CD14-positive monocyte (primary cell): Measurements from ENCODE around the gene SDK1. TPM values are rescaled to one million over a fixed set of nuclear protein-coding genes. Genes with fewer than 3 reads are reported as not detected.

ENCODE experiments used
- DNase-seq, 3 donors: peaks; one replicate each; pipeline ENCODE4 v3.0.0-alpha.2; 2011 to 2022
- H2AFZ ChIP-seq: 2 replicates; pipeline ENCODE4 v1.6.0; 2012; ENCODE audit warnings: mild to moderate bottlenecking, low read depth, low read length, inconsistent platforms; ENCODE audit not compliant: insufficient read depth, poor library complexity, severe bottlenecking
- H3K27ac ChIP-seq, 2 donors: 1 replicate in 1 of 2; 2 replicates in 1 of 2; pipeline ENCODE4 v1.5.1; 2012 to 2013; ENCODE audit warnings: low read length in 2 of 2, control low read depth in 1 of 2, inconsistent platforms in 1 of 2, low read depth in 1 of 2, mild to moderate bottlenecking in 1 of 2
- H3K27me3 ChIP-seq, 2 donors: one replicate each; pipeline versions ENCODE4 v1.6.0 to v1.6.1; 2011 to 2013; ENCODE audit warnings: low read length in 2 of 2; ENCODE audit not compliant: control insufficient read depth in 2 of 2, insufficient read depth in 2 of 2
- H3K36me3 ChIP-seq, 2 donors: replicated peaks in 1 of 2; 1 replicate in 1 of 2; 2 replicates in 1 of 2; pipeline versions ENCODE4 v1.5.1 to v1.6.1; 2012 to 2013; ENCODE audit warnings: low read length in 2 of 2, control low read depth in 1 of 2, inconsistent platforms in 1 of 2, mild to moderate bottlenecking in 1 of 2; ENCODE audit not compliant: insufficient read depth in 2 of 2, control insufficient read depth in 1 of 2
- H3K4me1 ChIP-seq, 2 donors: 1 replicate in 1 of 2; 2 replicates in 1 of 2; pipeline versions ENCODE4 v1.5.1 to v1.6.1; 2012 to 2013; ENCODE audit warnings: low read length in 2 of 2, control low read depth in 1 of 2, inconsistent platforms in 1 of 2, mild to moderate bottlenecking in 1 of 2, moderate library complexity in 1 of 2; ENCODE audit not compliant: insufficient read depth in 2 of 2, control insufficient read depth in 1 of 2
- H3K4me2 ChIP-seq: replicated peaks from 2 replicates; pipeline ENCODE3; 2012; ENCODE audit warnings: low read length, moderate library complexity, mild to moderate bottlenecking; ENCODE audit not compliant: poor library complexity, severe bottlenecking; ENCODE audit errors: extremely low read depth
- H3K4me3 ChIP-seq, 3 experiments: fragments of 200-600 bp in 1 of 3; sonication (generic) in 1 of 3; replicated peaks in 1 of 3; 1 replicate in 2 of 3; 2 replicates in 1 of 3; pipeline ENCODE4 v1.5.1; 2011 to 2013; ENCODE audit warnings: low read length in 3 of 3, mild to moderate bottlenecking in 3 of 3, control low read depth in 2 of 3, low read depth in 2 of 3, inconsistent platforms in 1 of 3, moderate library complexity in 1 of 3
- H3K79me2 ChIP-seq: 2 replicates; pipeline ENCODE4 v1.6.0; 2012; ENCODE audit warnings: mild to moderate bottlenecking, control low read depth, inconsistent platforms, low read length, moderate library complexity; ENCODE audit not compliant: insufficient read depth
- H3K9ac ChIP-seq: 2 replicates; pipeline ENCODE4 v1.6.0; 2017; ENCODE audit warnings: low read length, mild to moderate bottlenecking; ENCODE audit not compliant: insufficient read depth, poor library complexity, severe bottlenecking
- H3K9me3 ChIP-seq, 2 donors: replicated peaks in 1 of 2; 1 replicate in 1 of 2; 2 replicates in 1 of 2; pipeline versions ENCODE4 v1.5.1 to v1.6.1; 2012 to 2013; ENCODE audit warnings: low read length in 2 of 2, control low read depth in 1 of 2; ENCODE audit not compliant: control insufficient read depth in 1 of 2, insufficient read depth in 1 of 2
- H4K20me1 ChIP-seq: 2 replicates; pipeline ENCODE4 v1.6.0; 2012; ENCODE audit warnings: mild to moderate bottlenecking, low read length, control low read depth, moderate library complexity; ENCODE audit not compliant: insufficient read depth
- H3K27ac Mint-ChIP-seq, 7 donors: one replicate each; pipeline ENCODE4 v1.8.0; 2020; ENCODE audit warnings: mild to moderate bottlenecking in 7 of 7, mixed read lengths in 7 of 7, moderate library complexity in 6 of 7, inconsistent platforms in 2 of 7
- H3K27me3 Mint-ChIP-seq, 3 donors: one replicate each; pipeline ENCODE4 v1.8.0; 2021 to 2022; ENCODE audit warnings: low read depth in 3 of 3, mild to moderate bottlenecking in 3 of 3, mixed read lengths in 3 of 3, moderate library complexity in 3 of 3, inconsistent platforms in 1 of 3
- H3K36me3 Mint-ChIP-seq, 2 donors: one replicate each; pipeline ENCODE4 v1.8.0; 2020; ENCODE audit warnings: mixed read lengths in 2 of 2, inconsistent platforms in 1 of 2, mild to moderate bottlenecking in 1 of 2
- H3K4me1 Mint-ChIP-seq: one replicate; pipeline ENCODE4 v1.8.0; 2020; ENCODE audit warnings: mild to moderate bottlenecking, mixed read lengths
- H3K4me3 Mint-ChIP-seq, 2 donors: one replicate each; pipeline ENCODE4 v1.8.0; 2020; ENCODE audit warnings: mild to moderate bottlenecking in 2 of 2, mixed read lengths in 2 of 2, moderate library complexity in 1 of 2
- H3K9me3 Mint-ChIP-seq, 7 donors: one replicate each; pipeline ENCODE4 v1.8.0; 2020 to 2022; ENCODE audit warnings: mixed read lengths in 7 of 7, mild to moderate bottlenecking in 6 of 7, moderate library complexity in 6 of 7, inconsistent platforms in 2 of 7
- CTCF ChIP-seq: fragments of 200-600 bp; IDR thresholded peaks from one replicate; pipeline ENCODE4 v1.8.0; 2022; ENCODE audit warnings: antibody characterized with exemption, mild to moderate bottlenecking
- WGBS: methylation state at CpG from one replicate; pipeline ENCODE4 v1.1.5; 2013; ENCODE audit warnings: missing lambda C conversion rate; ENCODE audit not compliant: insufficient coverage; 5-methylcytosine and 5-hydroxymethylcytosine counted together
- intact Hi-C, 2 donors: fragments of 100-400 bp; cut with micrococcal nuclease; formaldehyde crosslinking; loops; one replicate each; pipeline versions ENCODE4 v1.15.0 to v1.15.1; 2023
- polyA plus RNA-seq, 3 donors: library from polyadenylated mRNA; depleted of rRNA in 1 of 3; unstranded in 2 of 3; stranded (reverse) in 1 of 3; fragments of 300-500 nt in 2 of 3; fragments of >200 nt in 1 of 3; fragmentation: Illumina TruSeq in 2 of 3; gene quantifications; 1 replicate in 2 of 3; 2 replicates in 1 of 3; pipeline ENCODE4 v1.2.3, GENCODE V29; 2012 to 2021

SDK1 gene
- polyA plus RNA-seq, 3 donors, result 0.01 TPM; not detected in 2

GRCh38 chr7:3494947-3495346 is 193.9 kb downstream of the SDK1 start:
- WGBS, result 96% methylated on average over 4 of the region's 6 CpGs
- H3K27ac ChIP-seq, result no peak overlapping the region
- H3K4me2 ChIP-seq, result no peak overlapping the region
- H3K4me1 ChIP-seq, result no peaks in the 10 kb centered on the region
- Mint-ChIP-seq H3K36me3 (no peaks in the 10 kb centered on the region), H3K9me3 (peaks cover 0 to 8% (median 5%) of the 10 kb centered on the region in 7 donors), H3K27me3 (peaks cover 0 to 1% (median 0%) of the 10 kb centered on the region in 3 donors), H3K4me1 (no peaks in the 10 kb centered on the region), H3K4me3 (no peak overlapping the region), H3K27ac (peak overlapping the region in 1 of 7 donors; percentile 43)
- peaks cover 0 to 5% of the 10 kb centered on the region in 2 donors for H3K9me3 ChIP-seq
- no peak overlapping the region for H2AFZ ChIP-seq
- intact Hi-C loops, result no loop called here
- no peaks in the 10 kb centered on the region for H3K27me3 ChIP-seq
- no peak overlapping the region for H3K4me3 ChIP-seq
- H3K9ac ChIP-seq, result no peak overlapping the region
- H3K36me3 ChIP-seq, result no peaks in the 10 kb centered on the region
- H3K79me2 ChIP-seq, result no peaks in the 10 kb centered on the region
- no peak for TF ChIP-seq CTCF
- no peaks in the 10 kb centered on the region for H4K20me1 ChIP-seq
- no peak for DNase-seq

- H3K36me3 Mint-ChIP-seq, result no peaks in the 10 kb centered on the region
- Histone ChIP-seq H3K27ac (no peak overlapping the region), H3K36me3 (no peaks in the 10 kb centered on the region), H3K9ac (no peak overlapping the region), H3K27me3 (no peaks in the 10 kb centered on the region), H2AFZ (no peak overlapping the region), H3K4me1 (no peaks in the 10 kb centered on the region), H3K9me3 (peaks cover 0 to 6% of the 10 kb centered on the region in 2 donors), H3K4me3 (no peak overlapping the region), H3K79me2 (no peaks in the 10 kb centered on the region), H3K4me2 (no peak overlapping the region), H4K20me1 (no peaks in the 10 kb centered on the region)
- no peak for DNase-seq
- intact Hi-C loops, result no loop called here
- H3K4me3 Mint-ChIP-seq, result no peak overlapping the region
- peaks cover 0 to 1% (median 0%) of the 10 kb centered on the region in 3 donors for H3K27me3 Mint-ChIP-seq
- H3K27ac Mint-ChIP-seq, result no peak overlapping the region
- no peak for TF ChIP-seq CTCF
- whole genome bisulfite sequencing, result 85% methylated on average over 12 of the region's 12 CpGs
- H3K9me3 Mint-ChIP-seq, result peaks cover 0 to 13% (median 5%) of the 10 kb centered on the region in 7 donors
- H3K4me1 Mint-ChIP-seq, result no peaks in the 10 kb centered on the region
Observed at GRCh38 chr7:3495530-3495929, 194.5 kb downstream of the SDK1 start.
